MM.1S (cell line): ENCODE measurements around the gene CDON.

Source experiments
- DNase-seq: peaks from one replicate; pipeline ENCODE4 v3.0.0-alpha.2; 2015
- H2AFZ ChIP-seq: fragments of 300-600 bp; sonication (generic); 2 replicates; pipeline ENCODE4 v1.6.0; 2016; ENCODE audit warnings: antibody characterized with exemption, low read length
- H3F3A ChIP-seq: fragments of 300-600 bp; sonication (generic); 2 replicates; pipeline ENCODE4 v1.6.1; 2016; ENCODE audit warnings: mild to moderate bottlenecking, antibody characterized with exemption, low read length, moderate library complexity, mixed read lengths; ENCODE audit not compliant: insufficient read depth
- H3K27ac ChIP-seq: fragments of 300-600 bp; sonication (generic); 2 replicates; pipeline ENCODE4 v1.5.1; 2016; ENCODE audit warnings: mild to moderate bottlenecking, low read length
- H3K27me3 ChIP-seq: fragments of 300-600 bp; sonication (generic); replicated peaks from 2 replicates; pipeline ENCODE4 v1.6.0; 2016; ENCODE audit warnings: low read length; ENCODE audit not compliant: insufficient read depth
- H3K36me3 ChIP-seq: fragments of 300-600 bp; sonication (generic); replicated peaks from 2 replicates; pipeline ENCODE4 v1.6.1; 2016; ENCODE audit warnings: mild to moderate bottlenecking, low read length, mixed read lengths; ENCODE audit not compliant: insufficient read depth
- H3K4me1 ChIP-seq: fragments of 300-600 bp; sonication (generic); 2 replicates; pipeline ENCODE4 v1.6.1; 2016; ENCODE audit warnings: low read length, mixed read lengths
- H3K4me2 ChIP-seq: fragments of 300-600 bp; sonication (generic); 2 replicates; pipeline ENCODE4 v1.6.0; 2016; ENCODE audit warnings: low read depth, low read length
- H3K4me3 ChIP-seq: fragments of 300-600 bp; sonication (generic); 2 replicates; pipeline ENCODE4 v1.5.1; 2016; ENCODE audit warnings: low read length, mixed read lengths
- H3K79me2 ChIP-seq: fragments of 300-600 bp; sonication (generic); 2 replicates; pipeline ENCODE4 v1.6.1; 2016; ENCODE audit warnings: mixed run types, low read length, mixed read lengths
- H3K9ac ChIP-seq: fragments of 300-600 bp; sonication (generic); 2 replicates; pipeline ENCODE4 v1.6.1; 2016; ENCODE audit warnings: low read length, mixed read lengths
- H3K9me2 ChIP-seq: fragments of 300-600 bp; sonication (generic); replicated peaks from 2 replicates; pipeline ENCODE4 v1.6.1; 2016; ENCODE audit warnings: mild to moderate bottlenecking, low read length, mixed read lengths; ENCODE audit not compliant: insufficient read depth
- H3K9me3 ChIP-seq: fragments of 300-600 bp; sonication (generic); replicated peaks from 2 replicates; pipeline ENCODE4 v1.6.1; 2016; ENCODE audit warnings: mild to moderate bottlenecking, low read length, mixed read lengths; ENCODE audit not compliant: insufficient read depth
- H4K20me1 ChIP-seq: fragments of 300-600 bp; sonication (generic); 2 replicates; pipeline ENCODE4 v1.6.1; 2016; ENCODE audit warnings: mild to moderate bottlenecking, low read length, moderate library complexity, mixed read lengths; ENCODE audit not compliant: insufficient read depth
- EZH2 ChIP-seq: fragments of 300-600 bp; sonication (generic); optimal IDR thresholded peaks from 2 replicates; pipeline ENCODE3; 2017; ENCODE audit warnings: low read depth, mild to moderate bottlenecking, antibody characterized with exemption, low read length, mixed read lengths
- EZH2phosphoT487 ChIP-seq: fragments of 300-600 bp; sonication (generic); IDR thresholded peaks from 2 replicates; pipeline ENCODE4 v1.6.1; 2018; ENCODE audit warnings: antibody characterized with exemption, low read length
- TF ChIP-seq, protein P1 (sequence below): fragments of 300-600 bp; sonication (generic); IDR thresholded peaks from 2 replicates; pipeline ENCODE4 v1.5.1; 2016; ENCODE audit warnings: antibody characterized with exemption, low read length, mixed read lengths

CDON gene

DNA sequence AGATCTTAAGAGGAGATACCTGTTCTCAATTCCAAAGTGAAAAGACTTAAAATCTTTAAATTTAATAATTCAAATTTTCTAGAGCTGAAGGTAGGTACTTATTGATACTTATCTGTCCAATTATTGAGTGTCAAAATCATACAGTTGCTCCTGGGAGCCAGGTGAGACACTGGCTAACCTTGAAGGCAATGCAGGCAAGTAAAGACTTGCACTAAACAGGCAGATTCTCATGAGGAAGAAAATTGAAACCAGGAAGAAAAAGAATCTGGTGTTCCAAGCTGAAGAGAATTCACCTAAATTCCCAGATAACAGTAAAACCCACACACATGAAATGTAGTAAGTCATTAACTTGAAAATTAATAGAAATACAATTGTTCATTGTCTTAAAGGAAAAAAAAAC is 86.5 kb downstream of the CDON start:
- H3K9me2 ChIP-seq = no peaks in the 10 kb centered on the region
- H3F3A ChIP-seq = peaks cover 4% of the 10 kb centered on the region
- no peaks in the 10 kb centered on the region for H3K27me3 ChIP-seq
- no peak overlapping the region for H3K4me2 ChIP-seq
- H4K20me1 ChIP-seq = no peaks in the 10 kb centered on the region
- H3K9me3 ChIP-seq = no peaks in the 10 kb centered on the region
- no peak overlapping the region for H2AFZ ChIP-seq
- peaks cover 9% of the 10 kb centered on the region for H3K4me1 ChIP-seq
- H3K79me2 ChIP-seq = no peaks in the 10 kb centered on the region
- no peak overlapping the region for H3K4me3 ChIP-seq
- no peak for DNase-seq
- H3K36me3 ChIP-seq = 0 out of 2 replicates have a peak, but pooled peaks cover 4% of the 10 kb centered on the region
- TF ChIP-seq EZH2phosphoT487 = no peak
- TF ChIP-seq EZH2 = no peak
- TF ChIP-seq, protein P1, sequence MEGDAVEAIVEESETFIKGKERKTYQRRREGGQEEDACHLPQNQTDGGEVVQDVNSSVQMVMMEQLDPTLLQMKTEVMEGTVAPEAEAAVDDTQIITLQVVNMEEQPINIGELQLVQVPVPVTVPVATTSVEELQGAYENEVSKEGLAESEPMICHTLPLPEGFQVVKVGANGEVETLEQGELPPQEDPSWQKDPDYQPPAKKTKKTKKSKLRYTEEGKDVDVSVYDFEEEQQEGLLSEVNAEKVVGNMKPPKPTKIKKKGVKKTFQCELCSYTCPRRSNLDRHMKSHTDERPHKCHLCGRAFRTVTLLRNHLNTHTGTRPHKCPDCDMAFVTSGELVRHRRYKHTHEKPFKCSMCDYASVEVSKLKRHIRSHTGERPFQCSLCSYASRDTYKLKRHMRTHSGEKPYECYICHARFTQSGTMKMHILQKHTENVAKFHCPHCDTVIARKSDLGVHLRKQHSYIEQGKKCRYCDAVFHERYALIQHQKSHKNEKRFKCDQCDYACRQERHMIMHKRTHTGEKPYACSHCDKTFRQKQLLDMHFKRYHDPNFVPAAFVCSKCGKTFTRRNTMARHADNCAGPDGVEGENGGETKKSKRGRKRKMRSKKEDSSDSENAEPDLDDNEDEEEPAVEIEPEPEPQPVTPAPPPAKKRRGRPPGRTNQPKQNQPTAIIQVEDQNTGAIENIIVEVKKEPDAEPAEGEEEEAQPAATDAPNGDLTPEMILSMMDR = no peak
- no peak overlapping the region for H3K9ac ChIP-seq
- no peak overlapping the region for H3K27ac ChIP-seq

DNA sequence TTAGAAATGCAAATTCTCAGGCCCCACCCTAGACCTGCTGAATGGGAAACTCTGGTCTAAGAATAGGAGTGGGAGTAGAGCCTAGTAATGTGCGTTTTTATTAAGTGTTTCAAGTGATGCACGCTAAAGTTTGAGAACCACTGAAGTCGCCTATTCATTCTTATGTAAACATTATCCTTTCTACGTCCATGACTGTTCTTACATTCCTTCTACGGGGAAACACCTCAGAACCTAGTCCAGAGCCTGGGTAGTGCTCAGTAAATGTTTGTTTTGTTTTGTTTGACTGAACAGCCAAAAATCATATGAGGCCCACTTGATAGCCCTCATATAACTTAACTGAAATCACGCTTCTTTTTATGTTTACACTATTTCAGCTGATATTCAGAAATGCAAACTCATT is 87.0 kb downstream of the CDON start:
- TF ChIP-seq, protein P1 = no peak
- TF ChIP-seq EZH2 = no peak
- no peak for TF ChIP-seq EZH2phosphoT487
- Histone ChIP-seq H3F3A (no peaks in the 10 kb centered on the region), H3K4me3 (no peak overlapping the region), H3K9ac (no peak overlapping the region), H3K4me1 (peaks cover 3% of the 10 kb centered on the region), H3K27ac (no peak overlapping the region), H3K36me3 (0 out of 2 replicates have a peak, but pooled peaks cover 2% of the 10 kb centered on the region), H2AFZ (no peak overlapping the region), H3K4me2 (no peak overlapping the region), H3K79me2 (no peaks in the 10 kb centered on the region), H4K20me1 (no peaks in the 10 kb centered on the region), H3K9me3 (no peaks in the 10 kb centered on the region), H3K27me3 (no peaks in the 10 kb centered on the region), H3K9me2 (no peaks in the 10 kb centered on the region)
- DNase-seq = no peak

DNA sequence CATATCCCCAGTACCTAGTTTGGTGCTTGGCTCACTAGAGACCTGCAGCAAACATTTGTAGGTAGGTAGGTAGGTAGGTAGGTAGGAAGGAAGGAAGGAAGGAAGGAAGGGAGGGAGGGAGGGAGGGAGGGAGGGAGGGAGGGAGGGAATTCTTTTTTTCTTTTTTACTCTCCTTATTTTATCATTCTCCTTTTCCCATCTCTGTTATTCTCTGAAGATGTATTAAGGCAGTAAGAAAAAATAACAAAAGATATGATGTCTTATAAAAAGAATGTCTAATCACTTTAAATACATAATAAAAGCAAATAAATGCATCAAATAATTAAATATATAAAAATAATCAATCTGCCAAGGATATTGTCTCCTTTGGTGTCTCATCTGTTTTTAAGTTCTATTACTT is 88.4 kb downstream of the CDON start:
- H3K27me3 ChIP-seq = no peaks in the 10 kb centered on the region
- no peaks in the 10 kb centered on the region for H3K79me2 ChIP-seq
- H3K36me3 ChIP-seq = no peaks in the 10 kb centered on the region
- H2AFZ ChIP-seq = no peak overlapping the region
- H3K4me1 ChIP-seq = no peaks in the 10 kb centered on the region
- H3K9ac ChIP-seq = no peak overlapping the region
- no peaks in the 10 kb centered on the region for H3K9me2 ChIP-seq
- no peak overlapping the region for H3K27ac ChIP-seq
- no peaks in the 10 kb centered on the region for H3K9me3 ChIP-seq
- TF ChIP-seq, protein P1 = no peak
- TF ChIP-seq EZH2 (no peak), EZH2phosphoT487 (no peak)
- H3F3A ChIP-seq = no peaks in the 10 kb centered on the region
- DNase-seq = no peak
- H3K4me2 ChIP-seq = no peak overlapping the region
- H3K4me3 ChIP-seq = no peak overlapping the region
- no peaks in the 10 kb centered on the region for H4K20me1 ChIP-seq
